T-helper 1 cell treated with Interleukin-12 subunit alpha and Interleukin-12 subunit beta and Interleukin-4 antibody, amounts not matched to agents 30 μg/mL and 1 μg/mL, for 36 hours (primary cell): ENCODE measurements around the gene B4GALNT1.

Experiments
- H3K27ac Mint-ChIP-seq: one replicate; pipeline ENCODE4 v1.8.0; 2021; ENCODE audit warnings: mild to moderate bottlenecking, mixed read lengths
- H3K27me3 Mint-ChIP-seq: one replicate; pipeline ENCODE4 v1.8.0; 2021; ENCODE audit warnings: low read depth, mixed read lengths
- H3K36me3 Mint-ChIP-seq: one replicate; pipeline ENCODE4 v1.8.0; 2021; ENCODE audit warnings: low read depth, mixed read lengths
- H3K4me1 Mint-ChIP-seq: one replicate; pipeline ENCODE4 v1.8.0; 2021; ENCODE audit warnings: low read depth, mixed read lengths
- H3K4me3 Mint-ChIP-seq: one replicate; pipeline ENCODE4 v1.8.0; 2021; ENCODE audit warnings: mild to moderate bottlenecking, moderate library complexity, mixed read lengths
- H3K9me3 Mint-ChIP-seq: one replicate; pipeline ENCODE4 v1.8.0; 2021; ENCODE audit warnings: mixed read lengths

The B4GALNT1 gene

GRCh38 chr12:57581802-57582201 is 51.2 kb downstream of the B4GALNT1 start:
- Mint-ChIP-seq H3K4me1 (peaks cover 4% of the 10 kb centered on the region), H3K36me3 (no peaks in the 10 kb centered on the region), H3K9me3 (no peaks in the 10 kb centered on the region), H3K27me3 (peaks cover 5% of the 10 kb centered on the region), H3K4me3 (no peak overlapping the region), H3K27ac (no peak overlapping the region)

- Mint-ChIP-seq H3K4me1 (peaks cover 4% of the 10 kb centered on the region), H3K27me3 (peaks cover 5% of the 10 kb centered on the region), H3K36me3 (no peaks in the 10 kb centered on the region), H3K9me3 (no peaks in the 10 kb centered on the region), H3K4me3 (no peak overlapping the region), H3K27ac (no peak overlapping the region)
These were observed 52.6 kb downstream of the B4GALNT1 start for GRCh38 chr12:57580466-57580795.

GRCh38 chr12:57579677-57580465 is 53.1 kb downstream of the B4GALNT1 start:
- Mint-ChIP-seq H3K4me3 (no peak overlapping the region), H3K36me3 (no peaks in the 10 kb centered on the region), H3K27me3 (peaks cover 5% of the 10 kb centered on the region), H3K4me1 (peaks cover 4% of the 10 kb centered on the region), H3K9me3 (no peaks in the 10 kb centered on the region), H3K27ac (no peak overlapping the region)

- Mint-ChIP-seq H3K27ac (no peak overlapping the region), H3K27me3 (peaks cover 5% of the 10 kb centered on the region), H3K36me3 (no peaks in the 10 kb centered on the region), H3K4me1 (peaks cover 4% of the 10 kb centered on the region), H3K9me3 (no peaks in the 10 kb centered on the region), H3K4me3 (no peak overlapping the region)
These were observed 54.0 kb downstream of the B4GALNT1 start for GRCh38 chr12:57579011-57579410.

- no peaks in the 10 kb centered on the region for H3K9me3 Mint-ChIP-seq
- peaks cover 1% of the 10 kb centered on the region for H3K27me3 Mint-ChIP-seq
- no peak overlapping the region for H3K4me3 Mint-ChIP-seq
- no peaks in the 10 kb centered on the region for H3K36me3 Mint-ChIP-seq
- no peak overlapping the region for H3K27ac Mint-ChIP-seq
- H3K4me1 Mint-ChIP-seq = peaks cover under 1% of the 10 kb centered on the region
These were observed 54.8 kb downstream of the B4GALNT1 start for GRCh38 chr12:57577981-57578758.

GRCh38 chr12:57576613-57577160 is 56.3 kb downstream of the B4GALNT1 start:
- Mint-ChIP-seq H3K4me3 (no peak overlapping the region), H3K27ac (no peak overlapping the region), H3K9me3 (no peaks in the 10 kb centered on the region), H3K36me3 (no peaks in the 10 kb centered on the region), H3K27me3 (no peaks in the 10 kb centered on the region), H3K4me1 (no peaks in the 10 kb centered on the region)
